Mucosa of gallbladder (tissue), 1 donor: ENCODE measurements around the gene TTLL9. TPM values are rescaled to one million over a fixed set of nuclear protein-coding genes. Genes with fewer than 3 reads are reported as not detected.
"Not testable (repeated sequence)": the region's sequence is repeated elsewhere in the genome, so short reads cannot be mapped to it uniquely, and the experiment has no call there.

Experiments used
- DNase-seq: peaks from one replicate; pipeline ENCODE4 v3.0.0-alpha.2; 2020; ENCODE audit warnings: low spot score
- total RNA-seq: library from RNA; stranded (reverse); gene quantifications from one replicate; pipeline ENCODE4 v1.2.1, GENCODE V29; 2021
- donor health status: DM: no; HTN: no; CAD: no.

Gene TTLL9, protein sequence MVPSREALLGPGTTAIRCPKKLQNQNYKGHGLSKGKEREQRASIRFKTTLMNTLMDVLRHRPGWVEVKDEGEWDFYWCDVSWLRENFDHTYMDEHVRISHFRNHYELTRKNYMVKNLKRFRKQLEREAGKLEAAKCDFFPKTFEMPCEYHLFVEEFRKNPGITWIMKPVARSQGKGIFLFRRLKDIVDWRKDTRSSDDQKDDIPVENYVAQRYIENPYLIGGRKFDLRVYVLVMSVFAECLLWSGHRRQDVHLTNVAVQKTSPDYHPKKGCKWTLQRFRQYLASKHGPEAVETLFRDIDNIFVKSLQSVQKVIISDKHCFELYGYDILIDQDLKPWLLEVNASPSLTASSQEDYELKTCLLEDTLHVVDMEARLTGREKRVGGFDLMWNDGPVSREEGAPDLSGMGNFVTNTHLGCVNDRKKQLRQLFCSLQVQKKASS
- 0.29 TPM for total RNA-seq

DNA sequence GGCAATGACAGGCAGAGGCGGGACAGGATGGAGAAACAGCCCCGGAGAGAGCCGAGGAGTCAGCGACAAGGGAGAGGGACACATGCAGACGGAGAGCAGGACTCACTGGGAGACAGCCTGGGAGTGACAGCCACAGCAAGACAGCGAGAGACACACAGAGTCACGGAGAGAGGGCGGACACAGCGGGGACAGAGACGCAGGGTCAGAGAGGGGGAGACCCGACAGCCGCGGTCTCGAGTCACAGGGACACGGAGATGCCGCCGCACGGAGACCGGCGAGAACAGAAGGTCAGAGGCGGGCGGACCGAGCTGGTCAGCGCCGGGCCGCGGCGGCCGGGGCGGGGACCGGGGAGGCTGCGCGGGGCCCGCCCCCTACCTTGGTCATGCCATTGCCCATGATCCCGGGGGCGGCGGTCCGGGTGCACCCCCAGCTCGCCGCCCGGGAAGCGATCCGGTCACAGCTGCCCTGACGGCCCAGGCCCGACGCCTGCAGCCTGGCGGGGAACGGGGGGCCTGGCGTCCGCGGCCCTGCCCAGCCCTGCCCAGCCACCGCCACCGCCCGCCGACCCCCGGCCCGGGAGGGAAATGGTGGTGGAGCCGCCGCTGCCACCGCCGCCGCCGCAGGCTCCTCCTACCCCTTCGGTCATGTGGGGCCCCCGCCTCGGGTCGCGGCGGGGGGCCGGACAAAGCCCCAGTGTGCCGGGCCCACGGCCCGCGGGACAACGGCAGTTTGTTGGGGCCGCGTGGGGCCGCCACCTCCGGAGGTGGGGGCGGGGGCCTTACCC, at the start of gene TTLL9, which contains the start of gene DUSP15:
TTLL9 (plus strand) TSS at position 693 of the 784 bp plus-strand sequence. CDS start 493 bp downstream, outside the sequence.
DUSP15 (minus strand) TSS at position 586 of the 784 bp plus-strand sequence; CDS start at position 396, 190 bp downstream.
- DNase-seq: peak; percentile 36

DNA sequence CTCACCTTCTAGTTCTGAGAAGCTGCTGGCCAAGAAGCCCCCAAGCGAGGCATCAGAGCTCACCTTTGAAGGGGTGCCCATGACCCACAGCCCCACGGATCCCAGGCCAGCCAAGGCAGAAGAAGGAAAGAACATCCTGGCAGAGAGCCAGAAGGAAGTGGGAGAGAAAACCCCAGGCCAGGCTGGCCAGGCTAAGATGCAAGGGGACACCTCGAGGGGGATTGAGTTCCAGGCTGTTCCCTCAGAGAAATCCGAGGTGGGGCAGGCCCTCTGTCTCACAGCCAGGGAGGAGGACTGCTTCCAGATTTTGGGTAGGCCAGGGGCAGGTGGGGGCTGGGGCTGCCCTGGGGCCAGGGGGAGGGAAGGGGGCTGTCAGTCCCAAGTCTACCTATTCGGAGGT, 49.0 kb upstream of the TTLL9 start:
- DNase-seq: no peak

DNA sequence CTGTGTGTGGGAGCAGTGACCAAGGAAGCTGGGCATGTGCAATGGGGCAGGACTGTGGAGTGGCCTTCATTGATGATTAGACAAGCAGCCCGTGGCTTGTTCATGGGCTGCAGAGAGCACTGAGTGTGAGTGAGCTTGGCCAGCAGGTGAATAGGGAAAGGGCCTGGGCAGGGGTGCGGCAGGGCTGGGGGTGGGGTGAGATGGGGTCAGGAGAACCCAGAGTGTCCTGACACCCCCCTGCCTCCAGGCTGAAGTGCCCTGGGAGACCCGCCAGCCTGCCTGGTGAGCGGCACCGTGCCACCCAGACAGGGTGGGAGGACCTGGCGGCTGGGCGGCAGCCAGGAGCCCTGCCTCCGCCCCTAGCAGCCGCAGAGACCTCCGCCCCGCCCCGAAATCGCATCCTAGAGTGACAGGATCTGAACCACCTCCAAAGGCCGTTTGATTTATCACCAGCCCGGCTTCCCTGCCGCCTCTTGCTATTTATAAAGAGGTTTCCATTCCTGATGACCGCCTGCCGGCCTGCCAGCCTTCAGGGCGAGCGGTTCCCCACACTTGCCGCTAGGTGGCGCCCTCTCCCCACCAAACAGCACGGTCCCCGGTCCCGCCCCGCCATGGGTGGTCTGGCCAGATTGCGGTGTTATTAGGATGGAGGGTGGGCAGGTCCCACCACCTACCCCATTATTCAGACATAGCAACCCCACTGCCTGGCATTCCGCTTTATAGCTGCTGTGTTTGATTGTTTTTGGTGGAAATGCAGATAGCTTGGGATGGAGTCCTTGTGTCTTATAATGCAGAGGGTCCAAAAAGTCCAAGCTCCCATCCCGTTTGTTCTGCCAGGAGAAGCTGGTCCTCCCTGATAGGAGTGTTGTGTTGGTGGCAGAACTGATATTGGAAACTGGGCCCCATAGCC, 47.8 kb upstream of the TTLL9 start:
- peak; percentile 69 for DNase-seq

DNA sequence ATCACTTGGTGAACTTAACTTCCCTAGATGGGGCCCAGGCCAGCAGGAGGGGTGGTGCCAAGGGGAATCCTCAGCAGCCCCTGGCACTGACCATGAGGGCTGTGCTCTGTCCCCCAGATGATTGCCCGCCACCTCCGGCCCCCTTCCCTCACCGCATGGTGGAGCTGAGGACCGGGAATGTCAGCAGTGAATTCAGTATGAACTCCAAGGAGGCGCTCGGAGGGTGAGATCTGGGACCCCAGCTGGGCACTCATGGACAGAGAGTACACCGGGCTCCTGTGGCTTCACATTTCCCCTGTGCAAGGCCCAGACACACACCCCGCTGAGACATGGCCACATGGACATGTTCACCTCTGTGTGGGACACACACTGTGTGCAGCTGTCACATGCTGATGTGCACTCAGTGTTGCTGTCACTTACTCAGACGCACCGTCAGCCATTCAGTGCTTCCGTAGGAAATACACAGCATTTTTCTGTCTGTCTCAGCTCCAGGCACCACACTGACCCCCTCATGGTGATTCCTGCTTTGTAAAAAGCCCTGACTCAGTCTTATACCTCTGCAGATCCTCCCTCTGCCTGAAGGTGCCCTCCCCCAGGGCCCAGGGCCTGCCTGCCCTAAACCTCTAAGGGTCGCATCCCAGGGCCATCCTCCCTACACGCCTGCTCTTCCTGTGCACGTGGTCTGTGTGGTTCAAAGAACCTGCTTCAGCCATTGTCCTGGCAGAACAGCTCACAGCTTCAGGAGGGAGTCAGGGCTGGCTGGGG, 46.9 kb upstream of the TTLL9 start:
- no peak for DNase-seq

DNA sequence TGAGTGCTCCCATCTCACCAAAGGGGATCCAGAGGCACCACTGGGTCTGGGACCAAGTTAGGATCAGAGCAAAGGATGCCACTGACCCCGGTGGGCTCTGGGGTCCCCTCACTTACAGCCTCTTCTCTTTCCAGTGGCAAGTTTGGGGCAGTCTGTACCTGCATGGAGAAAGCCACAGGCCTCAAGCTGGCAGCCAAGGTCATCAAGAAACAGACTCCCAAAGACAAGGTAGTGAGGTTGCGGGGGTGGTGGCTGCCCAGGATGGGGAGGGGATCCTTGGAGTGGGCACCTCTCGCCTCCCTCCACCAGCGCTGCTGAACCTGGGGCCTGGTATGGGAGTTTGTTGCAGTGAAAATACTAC, 46.3 kb upstream of the TTLL9 start:
- no peak for DNase-seq

DNA sequence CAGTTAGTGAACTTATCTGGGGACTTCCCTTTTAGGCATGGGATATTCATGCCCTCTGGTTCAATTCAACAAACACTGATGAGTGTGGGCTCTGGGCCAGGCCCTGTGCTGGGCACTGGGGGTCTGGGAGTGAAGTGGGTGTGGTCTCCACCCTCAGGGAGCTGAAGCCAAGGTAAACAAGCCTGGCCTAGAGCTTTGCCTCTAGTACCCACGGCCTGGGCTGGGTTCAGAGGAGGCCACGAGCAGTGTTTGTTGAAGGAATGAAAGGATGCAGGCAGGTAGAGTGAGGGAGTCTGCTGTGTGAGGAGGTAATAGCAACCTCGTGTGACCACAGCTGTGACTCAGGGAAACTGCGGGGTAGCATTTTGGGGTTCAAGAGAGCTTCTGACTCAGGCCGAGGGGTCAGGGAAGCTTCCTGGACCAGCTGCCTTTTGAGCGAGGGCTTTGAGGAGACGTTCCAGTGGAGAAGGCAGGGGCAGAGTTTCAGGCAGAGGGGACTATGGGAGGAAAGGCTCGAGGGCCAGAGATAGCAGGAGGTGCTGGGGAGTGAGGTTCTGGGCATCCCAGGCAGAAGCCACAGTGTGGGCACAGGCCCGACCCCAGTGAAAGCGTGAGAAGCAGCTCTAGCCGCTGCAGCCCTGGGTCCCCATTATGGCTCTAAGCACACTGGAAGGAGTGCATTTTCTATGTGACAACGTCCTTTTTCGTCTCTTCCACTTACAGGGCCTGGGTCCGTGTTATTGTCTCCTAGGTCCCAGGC, 45.7 kb upstream of the TTLL9 start:
- DNase-seq: no peak

DNA sequence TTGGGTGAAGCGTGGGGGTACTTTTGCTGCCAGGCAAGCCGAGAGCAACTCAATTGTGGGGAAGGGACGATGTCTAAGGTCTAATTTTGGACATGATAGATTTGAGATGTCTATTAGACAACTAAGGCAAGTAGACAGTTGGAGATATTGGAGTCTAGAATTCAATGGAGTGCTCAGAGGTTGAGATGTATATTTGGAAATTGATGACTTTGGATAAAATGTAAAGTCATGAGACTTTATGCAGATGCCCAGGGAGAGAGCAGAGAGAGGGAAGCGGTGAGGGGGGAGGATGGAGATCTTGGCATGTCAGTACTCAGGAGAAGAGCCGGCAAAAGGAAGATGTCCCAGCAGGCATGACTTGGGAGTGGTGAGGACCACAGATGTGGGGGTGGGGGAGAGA, 44.4 kb upstream of the TTLL9 start:
- DNase-seq: no peak

DNA sequence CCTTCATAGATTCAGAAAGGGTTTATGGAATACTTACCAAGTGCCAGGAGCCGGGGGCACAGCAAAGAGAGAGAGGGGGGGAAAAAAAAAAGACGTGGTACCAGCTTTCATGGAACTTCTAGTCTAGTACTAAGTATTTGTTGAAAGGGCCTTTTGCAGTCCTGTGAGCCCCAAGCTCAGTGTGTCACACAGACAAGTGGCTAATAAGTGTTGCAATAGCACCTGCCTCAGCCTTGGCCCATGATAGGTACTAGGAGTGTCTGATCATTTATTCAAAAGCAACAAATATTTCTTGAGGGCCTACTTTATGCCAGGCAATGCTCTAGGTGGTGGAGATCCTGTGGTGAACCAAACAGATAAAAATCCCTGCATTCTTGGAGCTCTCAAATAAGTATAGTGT, 43.4 kb upstream of the TTLL9 start:
- DNase-seq: no peak

DNA sequence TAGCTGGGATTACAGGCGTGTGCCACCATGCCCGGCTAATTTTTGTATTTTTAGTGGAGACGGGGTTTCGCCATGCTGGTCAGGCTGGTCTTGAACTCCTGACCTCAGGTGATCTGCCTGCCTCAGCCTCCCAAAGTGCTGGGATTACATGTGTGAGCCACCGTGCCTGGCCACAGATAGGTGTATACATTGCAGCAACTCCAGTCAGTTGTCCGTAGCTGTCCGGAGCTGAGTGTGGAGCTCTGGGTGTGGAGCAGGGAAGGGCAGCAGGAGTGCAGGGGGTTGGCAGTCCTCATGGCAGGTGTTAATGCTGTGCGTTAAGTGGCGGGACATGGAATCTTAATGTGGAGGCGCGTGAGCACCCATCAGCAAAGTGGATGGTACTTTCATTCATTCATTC, 42.4 kb upstream of the TTLL9 start:
- not testable (repeated sequence) for DNase-seq

DNA sequence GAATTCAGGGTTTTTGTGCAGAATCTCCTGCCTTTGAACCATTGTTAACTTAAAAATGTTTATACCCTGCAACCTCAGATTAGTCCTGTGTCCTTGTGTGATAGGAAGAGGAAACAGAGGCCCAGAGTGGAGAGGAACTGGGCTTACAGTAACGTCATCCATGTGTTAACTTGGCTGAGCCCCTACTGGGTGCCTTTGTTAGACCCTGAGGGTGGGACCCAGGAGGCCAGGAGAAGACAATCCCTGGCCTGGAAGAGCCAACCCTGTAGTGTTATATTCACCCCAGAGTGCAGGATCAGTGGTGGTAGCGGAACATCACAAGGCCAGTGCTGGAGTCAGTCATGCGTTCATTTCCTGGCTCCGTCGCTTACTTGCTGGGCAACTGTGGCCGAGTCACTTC, 40.7 kb upstream of the TTLL9 start:
- DNase-seq: no peak

DNA sequence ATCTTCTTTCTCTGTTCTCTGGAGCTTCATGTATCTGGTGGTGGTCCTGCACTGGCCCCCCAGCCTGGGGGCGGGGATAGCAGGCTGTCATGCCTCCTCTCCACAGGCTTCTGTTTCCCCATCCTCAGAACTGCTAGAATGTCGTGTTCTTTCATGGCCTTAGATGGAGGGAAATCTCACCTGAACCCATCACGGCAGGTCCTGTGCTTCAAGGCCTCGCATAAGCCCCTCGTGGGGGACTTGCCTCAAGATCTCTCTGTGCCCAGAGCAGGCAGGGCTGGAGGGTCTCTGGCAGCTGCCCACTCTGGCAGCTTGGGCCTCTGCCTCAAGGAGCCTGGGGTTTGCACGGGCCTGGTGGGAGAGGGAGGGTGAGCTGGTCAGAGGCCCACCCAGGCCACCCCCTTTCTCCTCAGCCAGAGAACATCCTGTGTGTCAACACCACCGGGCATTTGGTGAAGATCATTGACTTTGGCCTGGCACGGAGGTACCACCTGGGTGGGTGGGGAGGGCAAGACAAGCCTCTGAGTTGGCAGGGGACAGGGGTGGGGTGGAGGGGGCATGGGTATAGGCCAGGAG, 39.9 kb upstream of the TTLL9 start:
- no peak for DNase-seq

DNA sequence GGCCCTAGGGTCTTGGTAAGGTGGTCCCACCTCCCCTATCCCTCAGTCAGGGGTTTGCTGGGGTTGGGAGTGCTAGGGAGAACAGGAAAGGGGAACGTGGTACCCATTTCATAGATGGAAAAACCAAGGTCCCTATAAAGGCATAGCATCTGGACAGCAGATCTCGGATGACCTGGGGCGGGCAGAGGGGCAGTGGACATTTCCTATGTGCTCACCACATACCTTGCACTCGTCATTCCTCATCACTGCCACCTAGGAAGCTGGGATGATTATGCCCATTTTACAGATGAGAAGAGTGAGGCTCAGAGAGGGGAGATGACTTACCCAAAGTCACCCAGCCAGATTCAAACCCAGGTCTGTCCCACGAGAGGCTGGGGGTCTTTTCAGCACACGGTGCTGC, 39.2 kb upstream of the TTLL9 start:
- DNase-seq: no peak

DNA sequence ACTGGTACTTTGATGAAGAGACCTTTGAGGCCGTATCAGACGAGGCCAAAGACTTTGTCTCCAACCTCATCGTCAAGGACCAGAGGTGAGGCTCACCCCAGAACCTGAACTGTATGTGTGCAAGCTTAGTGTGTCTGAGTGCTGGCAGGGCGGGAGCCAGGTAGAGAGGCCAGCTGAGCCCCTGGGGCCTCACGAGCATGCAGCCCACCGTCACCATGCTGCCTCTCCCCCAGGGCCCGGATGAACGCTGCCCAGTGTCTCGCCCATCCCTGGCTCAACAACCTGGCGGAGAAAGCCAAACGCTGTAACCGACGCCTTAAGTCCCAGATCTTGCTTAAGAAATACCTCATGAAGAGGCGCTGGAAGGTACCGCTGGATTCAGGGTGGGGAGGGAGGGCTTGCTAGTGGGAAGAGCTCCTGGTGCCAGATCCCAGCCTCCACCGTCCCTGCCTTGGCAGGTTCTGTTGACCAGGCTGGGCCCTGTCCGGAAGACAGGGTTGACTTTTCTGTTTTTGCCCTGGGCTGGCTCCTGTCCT, 38.6 kb upstream of the TTLL9 start:
- no peak for DNase-seq

DNA sequence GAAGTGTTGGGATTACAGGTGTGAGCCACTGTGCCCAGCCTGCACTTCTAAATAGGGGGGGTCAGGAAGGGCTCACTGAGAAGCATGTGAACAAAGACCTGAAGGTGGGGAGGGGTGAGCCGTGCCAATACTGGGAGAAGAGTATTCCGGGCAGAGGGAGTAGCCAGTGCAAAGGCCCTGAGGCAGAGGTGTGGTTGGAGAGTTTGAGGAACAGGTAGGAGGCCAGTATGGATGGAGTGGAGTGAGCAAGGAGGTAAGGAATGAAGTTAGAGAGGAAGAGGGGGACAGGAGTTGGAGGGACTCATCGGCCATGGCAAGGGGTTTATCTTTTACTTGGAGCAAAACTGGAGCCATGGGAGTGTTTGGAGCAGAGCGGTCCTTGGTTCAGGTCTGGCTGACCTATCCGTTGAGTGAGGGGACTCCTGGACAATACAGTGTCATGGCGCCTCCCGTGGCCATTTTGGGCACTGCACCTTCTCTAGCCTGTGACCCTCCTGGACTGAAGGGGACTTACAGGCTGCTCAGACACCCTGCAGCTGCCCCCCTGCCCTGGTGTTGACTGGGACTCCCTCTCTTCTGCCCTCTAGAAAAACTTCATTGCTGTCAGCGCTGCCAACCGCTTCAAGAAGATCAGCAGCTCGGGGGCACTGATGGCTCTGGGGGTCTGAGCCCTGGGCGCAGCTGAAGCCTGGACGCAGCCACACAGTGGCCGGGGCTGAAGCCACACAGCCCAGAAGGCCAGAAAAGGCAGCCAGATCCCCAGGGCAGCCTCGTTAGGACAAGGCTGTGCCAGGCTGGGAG, 37.1 kb upstream of the TTLL9 start:
- DNase-seq: peak; percentile 36

DNA sequence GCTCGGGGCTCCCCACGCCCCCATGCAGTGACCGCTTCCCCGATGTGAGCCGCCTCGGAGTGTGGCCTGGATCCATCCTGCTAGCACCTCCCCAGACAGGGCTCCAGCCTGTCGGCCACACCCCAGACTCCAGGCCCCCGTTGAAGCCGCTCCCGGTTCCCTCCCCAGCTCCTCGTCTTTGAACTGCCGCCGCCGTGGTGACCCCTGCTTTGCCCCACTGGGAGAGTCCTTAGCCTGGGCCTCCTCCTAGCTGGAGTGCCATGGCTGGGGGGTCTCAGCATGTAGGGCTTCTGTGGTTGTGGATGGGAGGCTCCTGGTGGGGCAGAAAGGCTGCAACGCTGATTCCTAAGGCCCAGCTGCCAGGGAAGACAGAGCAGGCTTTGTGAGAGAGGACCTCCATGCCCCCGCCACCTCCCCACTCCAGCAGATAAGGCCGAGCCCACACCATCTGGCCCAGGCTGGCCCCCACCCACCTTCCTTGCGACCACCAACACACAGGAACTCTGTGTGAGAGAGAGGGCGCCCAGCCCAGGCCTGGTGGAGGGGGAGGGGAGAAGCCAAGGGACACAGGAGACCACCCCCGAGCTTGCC, 36.4 kb upstream of the TTLL9 start:
- DNase-seq: no peak

DNA sequence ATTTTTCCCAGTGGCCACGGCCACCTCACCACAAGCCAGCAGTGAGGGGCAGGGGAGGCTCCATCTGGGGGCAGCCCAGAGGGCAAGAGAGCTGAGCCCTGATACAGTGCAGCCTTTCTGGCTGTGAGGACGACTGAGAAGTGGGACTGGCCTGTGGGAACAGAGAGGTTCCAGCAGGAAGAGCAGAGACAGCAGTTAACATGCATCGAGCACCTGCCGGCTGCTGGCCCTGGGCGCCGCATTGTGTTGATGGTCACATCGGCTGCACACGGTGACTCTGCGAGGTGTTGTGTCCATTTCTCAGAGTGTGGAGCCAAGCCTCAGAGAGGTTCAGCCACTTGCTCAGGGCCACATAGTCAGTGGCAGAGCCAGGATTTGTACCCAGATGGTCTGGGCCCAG, 34.9 kb upstream of the TTLL9 start:
- no peak for DNase-seq

DNA sequence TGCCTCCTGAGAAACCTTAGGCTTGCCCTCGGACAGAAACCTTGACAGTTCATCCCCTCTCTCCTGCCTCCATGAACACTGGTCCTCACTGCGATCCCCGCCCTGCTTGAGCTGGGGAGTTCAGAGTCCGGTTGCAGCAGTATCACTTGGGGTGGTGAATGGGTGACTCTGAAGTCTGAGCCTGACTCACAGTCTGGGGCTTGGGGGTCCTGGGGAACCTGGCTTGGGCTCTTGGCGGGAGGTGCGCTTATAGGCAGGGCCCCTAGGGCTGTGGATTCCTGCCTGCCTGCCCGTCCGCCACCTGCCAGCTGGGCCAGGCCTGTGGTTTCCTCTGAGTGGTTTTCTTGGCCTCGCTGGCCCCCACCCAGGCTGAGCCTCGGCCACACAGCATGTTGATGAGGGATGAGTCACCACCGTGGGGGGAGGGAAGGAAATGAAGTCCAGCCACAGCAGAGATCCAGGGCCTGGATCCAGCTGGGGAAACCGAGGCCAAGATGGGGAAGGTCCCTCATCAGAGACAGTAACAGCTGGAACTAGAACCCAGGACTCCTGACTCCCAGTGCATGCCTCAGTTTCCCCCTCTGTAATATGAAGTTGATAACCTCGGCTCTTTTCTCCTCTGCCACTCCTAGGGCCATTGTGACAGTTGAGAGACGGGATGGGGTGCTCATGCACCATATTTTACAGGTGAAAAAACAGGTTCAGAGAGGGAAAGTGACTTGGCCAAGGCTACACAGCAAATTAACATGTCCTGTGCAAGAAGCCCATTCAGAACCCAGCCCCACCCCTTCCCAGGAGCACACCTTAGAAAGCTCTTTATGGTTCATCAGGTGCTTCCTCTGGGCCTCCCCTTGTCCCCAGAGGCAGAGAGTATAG, 34.2 kb upstream of the TTLL9 start:
- DNase-seq: peak; percentile 78
